GM19395 (cell line): Measurements from ENCODE around the gene FEZ2.

ENCODE experiments used
- ATAC-seq: cut with Tn5 transposase; IDR thresholded peaks from one replicate; pipeline ENCODE4 v1.9.1; 2021; ENCODE audit warnings: mild to moderate bottlenecking, moderate library complexity; ENCODE audit not compliant: unreplicated experiment

Gene FEZ2

DNA sequence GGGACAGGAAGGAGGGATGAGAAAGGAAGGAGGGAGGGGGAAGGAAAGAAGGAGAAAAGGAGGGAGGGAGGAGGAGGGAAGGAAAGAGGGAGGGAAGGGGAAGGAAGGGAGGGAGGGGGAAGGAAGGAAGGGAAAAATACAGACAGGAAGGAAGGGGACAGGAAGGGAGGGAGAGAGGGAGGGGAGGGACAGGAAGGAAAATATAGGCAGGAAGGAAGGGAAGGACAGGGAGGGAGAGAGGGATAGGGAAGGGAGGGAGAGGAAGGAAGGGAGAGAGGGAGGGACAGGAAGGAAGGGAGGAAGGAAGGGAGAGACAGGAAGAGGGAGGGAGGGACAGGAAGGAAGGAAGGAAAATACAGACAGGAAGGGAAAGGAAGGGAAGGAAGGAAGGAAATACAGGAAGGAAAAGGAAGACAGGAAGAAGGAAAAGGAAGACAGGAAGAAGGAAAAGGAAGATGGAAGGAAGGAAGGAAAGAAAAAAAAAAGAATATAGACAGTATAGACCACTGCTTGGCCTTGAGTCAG lies 63.6 kb downstream of the FEZ2 start:
- ATAC-seq = no peak

DNA sequence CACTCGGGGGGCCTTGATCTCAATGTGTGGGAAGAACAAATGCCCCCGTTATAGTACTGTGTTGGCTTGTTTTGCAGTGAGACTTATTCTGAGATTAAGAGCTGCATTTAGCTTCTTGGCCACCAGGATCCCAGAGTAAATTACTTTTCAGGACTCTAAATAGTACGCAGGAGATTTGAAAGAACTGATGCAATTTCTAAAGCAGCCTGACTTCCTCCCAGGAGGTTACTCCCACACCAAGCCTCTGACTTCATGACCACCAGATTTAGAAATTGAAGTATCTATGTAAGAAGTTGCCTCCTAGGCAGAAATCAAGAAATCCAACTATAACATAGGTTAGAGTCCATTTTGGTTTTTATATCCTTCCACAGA lies 67.0 kb downstream of the FEZ2 start:
- peak; percentile 18 for ATAC-seq

DNA sequence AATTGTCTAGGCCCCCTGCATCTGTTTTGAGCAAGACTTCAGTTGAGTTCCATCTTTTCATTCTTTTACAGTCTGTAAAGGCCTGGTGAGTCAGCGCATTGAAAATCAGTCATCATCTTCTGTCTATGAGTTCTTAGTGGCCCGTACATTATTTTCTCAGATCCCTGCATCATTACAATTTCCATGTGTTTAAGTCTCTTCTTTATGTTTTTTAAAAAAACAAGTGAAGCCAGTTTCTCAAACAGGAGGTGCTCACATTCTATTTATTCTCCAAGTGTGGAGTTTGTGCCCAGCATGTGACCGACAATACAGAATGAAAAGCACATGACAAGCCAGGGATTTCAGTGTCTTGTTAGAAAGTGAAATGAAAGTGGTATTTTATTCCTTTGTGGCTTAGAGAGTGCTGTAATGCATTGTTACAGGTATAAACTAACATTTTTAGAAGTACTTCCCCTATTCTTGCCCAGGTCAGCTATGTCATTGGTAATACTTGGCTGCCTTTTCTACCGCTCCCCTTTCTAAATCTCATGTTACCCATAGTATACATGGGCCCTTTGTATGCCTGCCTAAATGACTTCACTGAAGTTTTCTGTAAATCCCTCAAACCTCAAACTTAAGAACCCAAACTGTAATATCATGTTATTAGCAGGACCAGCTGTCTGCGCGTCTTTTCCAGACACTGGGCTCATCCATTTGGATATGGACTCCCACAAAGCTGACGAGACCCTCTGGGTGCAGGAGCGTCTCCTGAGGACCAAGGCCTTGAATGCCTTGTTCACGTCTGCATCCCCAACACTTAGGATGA lies 67.6 kb downstream of the FEZ2 start:
- ATAC-seq = peak; percentile 78

DNA sequence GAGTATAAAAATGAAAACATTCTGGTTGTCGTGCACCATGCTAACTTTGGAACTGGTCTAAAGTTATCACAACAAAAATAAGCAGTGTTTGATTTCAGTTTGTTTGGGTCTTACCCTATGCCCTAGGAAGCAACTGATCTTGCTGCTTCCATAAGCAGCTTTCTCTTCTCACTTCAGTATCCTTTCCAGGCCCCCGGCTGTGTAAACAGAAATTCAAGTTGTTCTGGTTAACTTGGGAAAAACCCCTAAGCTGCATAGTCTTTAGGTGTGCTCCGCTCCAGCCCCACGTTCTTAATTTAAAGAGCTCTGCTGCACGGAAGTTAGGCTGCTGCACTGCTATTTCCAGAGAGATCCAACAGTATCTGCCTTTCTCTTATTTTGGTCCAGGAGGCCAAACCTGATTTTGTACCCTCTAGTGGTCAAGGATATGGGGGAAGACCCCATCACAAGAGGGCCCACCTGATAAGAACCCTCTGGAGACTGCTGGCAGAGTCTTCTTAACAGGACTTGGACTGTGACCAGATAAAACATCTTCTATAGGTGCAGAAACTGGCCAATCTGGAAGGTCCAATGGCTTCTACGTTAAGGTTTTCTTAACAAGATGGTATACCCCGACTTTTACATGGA lies 69.1 kb downstream of the FEZ2 start:
- peak; percentile 12 for ATAC-seq

- peak; percentile 79 for ATAC-seq
These were observed 69.7 kb downstream of the FEZ2 start for GRCh38 chr2:36528274-36528673.

DNA sequence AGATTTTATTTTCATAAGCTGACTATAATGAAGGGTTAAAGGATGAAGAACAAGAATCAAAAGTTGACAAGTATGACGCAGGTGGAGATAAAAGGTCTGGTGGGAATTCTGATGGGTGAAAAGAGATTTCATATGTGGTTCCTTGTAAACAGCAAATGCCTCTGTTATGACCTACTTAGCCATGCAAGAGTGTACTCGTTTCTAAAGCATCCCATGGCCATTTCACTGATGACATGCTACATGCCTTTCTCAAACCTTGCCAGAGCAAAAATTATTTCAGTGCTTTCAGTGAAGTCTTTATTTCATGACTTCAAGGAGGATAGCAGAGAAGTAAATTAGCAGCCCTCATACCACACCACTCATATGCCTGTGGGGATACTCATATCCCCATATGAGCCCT lies 71.7 kb downstream of the FEZ2 start:
- no peak for ATAC-seq

DNA sequence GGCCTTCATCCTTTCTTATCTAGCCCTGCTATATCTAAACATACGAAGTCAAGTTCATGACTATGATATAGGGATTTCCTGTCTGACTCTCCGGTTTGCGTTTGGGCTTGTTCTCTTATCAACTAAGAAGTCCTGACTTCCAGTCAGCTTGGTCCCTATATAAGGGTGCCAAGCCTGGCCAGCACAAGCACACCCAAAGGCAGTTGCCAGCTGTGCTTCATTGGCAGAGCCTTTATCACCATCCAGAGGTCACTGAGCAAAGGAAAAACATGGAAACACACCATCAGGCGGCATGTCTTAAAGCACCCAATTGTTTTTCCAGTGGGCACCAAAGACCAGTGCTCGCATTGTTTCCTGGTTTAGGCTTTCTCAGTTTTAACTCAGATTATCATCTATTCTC lies 72.7 kb downstream of the FEZ2 start:
- ATAC-seq = no peak

GRCh38 chr2:36523153-36523552 lies 74.8 kb downstream of the FEZ2 start:
- no peak for ATAC-seq

DNA sequence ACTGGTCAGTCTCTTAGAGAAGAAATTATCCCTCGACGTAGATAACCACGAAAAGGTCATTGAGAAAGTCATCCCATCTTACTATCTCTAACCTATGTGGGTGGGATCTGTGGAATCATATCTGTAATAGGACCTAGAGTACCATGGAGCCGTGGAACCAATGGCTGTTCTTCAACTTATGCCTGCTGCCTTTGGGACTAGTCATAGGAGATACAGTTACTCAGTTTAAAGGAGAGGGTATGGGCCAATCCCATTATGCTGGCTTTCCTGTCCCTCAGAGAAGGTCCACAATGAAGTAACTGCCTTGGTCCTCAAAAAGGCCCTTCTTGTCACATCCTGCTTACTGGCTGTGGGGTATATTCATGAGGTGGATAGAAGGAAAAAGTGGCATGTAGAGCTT lies 77.5 kb downstream of the FEZ2 start:
- no peak for ATAC-seq

- ATAC-seq = no peak
These were observed 81.7 kb downstream of the FEZ2 start for GRCh38 chr2:36516136-36516870.

- ATAC-seq = no peak
These were observed 82.4 kb downstream of the FEZ2 start for GRCh38 chr2:36515538-36515937.

GRCh38 chr2:36513661-36514060 lies 84.3 kb downstream of the FEZ2 start:
- no peak for ATAC-seq

DNA sequence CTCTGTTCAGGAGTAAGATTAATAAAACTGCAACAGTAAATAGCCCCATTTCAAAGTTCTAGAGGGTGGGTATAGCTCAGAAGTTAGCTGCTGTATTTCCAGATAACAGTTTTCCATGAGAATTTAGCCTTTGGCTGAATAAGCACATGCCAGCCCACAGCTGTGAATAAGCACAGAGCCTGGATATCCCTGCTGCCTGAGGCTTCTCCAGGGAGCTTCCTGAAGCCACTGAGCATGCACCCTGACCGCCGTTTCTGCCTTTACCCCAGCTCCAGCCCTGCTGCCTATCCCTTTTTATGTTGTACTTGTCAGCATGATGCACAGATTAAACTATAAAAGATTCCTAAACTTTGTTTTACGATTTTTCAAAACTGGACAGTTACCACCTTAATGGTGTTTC lies 85.3 kb downstream of the FEZ2 start:
- no peak for ATAC-seq

DNA sequence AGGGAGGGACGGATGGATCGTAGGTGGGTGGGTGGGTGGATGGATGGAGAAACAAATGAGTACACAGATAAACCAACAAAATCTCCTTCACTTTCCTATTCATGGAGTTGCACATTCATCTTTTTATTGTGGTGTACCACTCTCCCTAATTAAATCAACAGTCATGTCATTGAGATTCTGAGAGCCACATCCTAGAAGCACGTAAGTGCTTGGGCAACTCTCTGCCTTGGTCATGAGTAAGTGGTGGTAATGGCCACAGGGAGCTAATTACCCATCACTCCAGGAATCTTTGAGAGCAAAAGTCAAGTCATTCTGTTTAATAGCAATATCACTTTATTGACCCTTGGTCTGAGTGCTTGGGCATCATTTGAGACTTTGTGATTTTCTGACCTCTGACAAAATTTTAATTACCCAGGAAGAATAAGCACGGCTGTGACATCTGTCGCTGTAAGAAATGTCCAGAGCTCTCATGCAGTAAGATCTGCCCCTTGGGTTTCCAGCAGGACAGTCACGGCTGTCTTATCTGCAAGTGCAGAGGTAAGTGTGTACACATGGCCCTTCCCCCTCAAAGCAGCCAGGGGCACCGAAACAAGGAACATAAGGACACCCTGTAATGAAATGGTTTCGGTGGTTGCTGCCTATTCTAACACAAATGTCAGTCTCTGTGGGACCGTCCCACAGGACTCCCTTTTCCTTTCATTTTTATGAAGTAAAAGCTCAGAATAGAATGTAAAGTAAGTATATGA lies 85.9 kb downstream of the FEZ2 start:
- ATAC-seq = peak; percentile 76

- no peak for ATAC-seq
These were observed 88.9 kb downstream of the FEZ2 start for GRCh38 chr2:36509075-36509474.

GRCh38 chr2:36507408-36507812 lies 90.6 kb downstream of the FEZ2 start:
- ATAC-seq = peak; percentile 88
